Body of pancreas (tissue), 4 donors: ENCODE results near the gene NCLN. TPM values are rescaled to one million over a fixed set of nuclear protein-coding genes. Genes with fewer than 3 reads are reported as not detected.
"Not testable (repeated sequence)": the region's sequence is repeated elsewhere in the genome, so short reads cannot be mapped to it uniquely, and the experiment has no call there.

Source experiments
- ATAC-seq: fragments of 150-250 bp; one replicate; pipeline ENCODE4 v1.9.1; 2016
- DNase-seq, 4 donors: peaks; one replicate each; pipeline ENCODE4 v3.0.0-alpha.2; 2019
- H3K27ac ChIP-seq, 4 donors: fragments of 200-600 bp; sonication (generic); 1 replicate in 3 of 4; 2 replicates in 1 of 4; pipeline versions ENCODE4 v1.5.1 to v1.6.1; 2016 to 2019; ENCODE audit warnings: mild to moderate bottlenecking in 1 of 4, mixed read lengths in 1 of 4, moderate library complexity in 1 of 4
- H3K27me3 ChIP-seq, 2 donors: fragments of 200-600 bp; sonication (generic); one replicate each; pipeline ENCODE4 v1.6.0; 2016; ENCODE audit warnings: mild to moderate bottlenecking in 1 of 2
- H3K36me3 ChIP-seq, 2 donors: fragments of 200-600 bp; sonication (generic); replicated peaks in 1 of 2; 2 replicates each; pipeline ENCODE4 v1.5.1; 2016; ENCODE audit warnings: low read depth in 2 of 2; ENCODE audit not compliant: insufficient read depth in 1 of 2
- H3K4me1 ChIP-seq: fragments of 200-600 bp; sonication (generic); one replicate; pipeline ENCODE4 v1.6.0; 2016
- H3K4me3 ChIP-seq, 2 donors: fragments of 200-600 bp; sonication (generic); 1 replicate in 1 of 2; 2 replicates in 1 of 2; pipeline ENCODE4 v1.5.1; 2016 to 2019
- H3K9me3 ChIP-seq, 3 donors: fragments of 200-600 bp; sonication (generic); 1 replicate in 2 of 3; 2 replicates in 1 of 3; pipeline ENCODE4 v1.5.1; 2016
- CTCF ChIP-seq, 7 experiments: fragments of 450-650 bp in 4 of 7; fragments of 200-600 bp in 3 of 7; sonication (generic) in 3 of 7; IDR thresholded peaks; one replicate each; pipeline ENCODE4 v1.5.1; 2016 to 2019; ENCODE audit warnings: antibody characterized with exemption in 7 of 7
- POLR2A ChIP-seq, 3 donors: fragments of 450-650 bp; IDR thresholded peaks; one replicate each; pipeline ENCODE4 v1.6.1; 2016; ENCODE audit warnings: antibody characterized with exemption in 3 of 3, mild to moderate bottlenecking in 2 of 3
- WGBS, 2 donors: methylation state at CpG; one replicate each; pipeline ENCODE4 v1.1.5; 2017; 5-methylcytosine and 5-hydroxymethylcytosine counted together
- intact Hi-C: fragments of 100-400 bp; cut with DNase I; formaldehyde crosslinking; loops from one replicate; pipeline ENCODE4 v1.15.1; 2023
- total RNA-seq, 2 donors: library from RNA; depleted of rRNA; stranded (reverse); fragments of >200 nt; gene quantifications; one replicate each; pipeline ENCODE4 v1.1.0, GENCODE V29; 2016

NCLN gene
- total RNA-seq, 2 donors from 2014 or later, result 30.6 to 56.0 TPM

DNA sequence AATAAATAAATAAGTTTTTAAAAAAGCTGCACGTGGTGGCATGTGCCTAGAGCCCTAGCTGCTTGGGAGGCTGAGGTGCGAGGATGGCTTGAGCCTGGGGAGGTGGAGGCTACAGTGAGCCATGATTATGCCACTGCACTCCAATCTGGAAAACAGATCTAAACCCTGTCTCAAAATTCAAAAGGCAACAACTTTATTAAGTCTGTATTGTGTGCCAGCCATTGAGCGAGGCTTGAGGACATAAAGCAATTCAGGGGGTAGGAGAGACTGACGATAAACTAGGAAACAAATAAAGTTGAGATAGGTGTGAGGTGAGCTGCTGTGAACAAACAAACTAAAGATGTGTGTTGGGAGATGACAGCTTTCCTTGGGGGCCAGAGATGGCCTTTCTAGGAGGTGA lies 47.4 kb downstream of the NCLN start:
- Histone ChIP-seq H3K9me3 (no peaks in the 10 kb centered on the region), H3K4me1 (no peaks in the 10 kb centered on the region), H3K4me3 (no peak overlapping the region), H3K27ac (no peak overlapping the region), H3K36me3 (no peaks in the 10 kb centered on the region), H3K27me3 (no peaks in the 10 kb centered on the region)
- TF ChIP-seq POLR2A (IDR thresholded peaks at IDR 0.05) (no peak), CTCF (IDR thresholded peaks at IDR 0.05) (no peak)
- ATAC-seq (no peak), DNase-seq (no peak)
- intact Hi-C loops, result no loop called here
- WGBS, 2 donors, result 66 to 68% methylated on average over 4 of the region's 4 CpGs

- 64 to 71% methylated on average over 3 to 4 of the region's 4 CpGs for WGBS, 2 donors
- ATAC-seq (no peak), DNase-seq (no peak)
- intact Hi-C loops, result no loop called here
- H3K9me3 ChIP-seq, result no peaks in the 10 kb centered on the region
- H3K4me3 ChIP-seq, result no peak overlapping the region
- TF ChIP-seq CTCF (IDR thresholded peaks at IDR 0.05) (no peak), POLR2A (IDR thresholded peaks at IDR 0.05) (no peak)
- no peak overlapping the region for H3K27ac ChIP-seq
- no peaks in the 10 kb centered on the region for H3K4me1 ChIP-seq
- H3K27me3 ChIP-seq, result no peaks in the 10 kb centered on the region
- no peaks in the 10 kb centered on the region for H3K36me3 ChIP-seq
These were observed 48.1 kb downstream of the NCLN start for GRCh38 chr19:3233831-3234230.

DNA sequence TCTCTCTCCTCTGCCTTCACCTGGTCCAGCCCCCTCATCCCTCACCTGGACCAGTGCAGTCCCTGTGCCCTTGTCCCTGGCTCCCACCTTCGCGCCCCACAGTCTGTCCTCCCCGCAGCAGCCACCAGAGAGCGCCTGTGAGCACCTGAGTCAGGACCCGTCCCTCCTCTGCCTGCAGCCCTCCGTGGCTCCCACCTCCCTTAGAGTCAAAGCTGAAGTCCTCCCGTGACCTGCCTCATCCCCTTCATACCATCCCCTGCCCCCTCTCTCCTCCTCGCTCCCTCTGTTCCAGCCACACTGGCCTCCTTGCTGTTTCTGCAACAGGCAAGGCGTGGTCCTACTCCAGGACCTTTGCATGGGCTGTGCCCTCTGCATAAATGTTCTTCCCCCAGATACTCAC lies 49.1 kb downstream of the NCLN start:
- TF ChIP-seq CTCF (IDR thresholded peaks at IDR 0.05), result no peak
- TF ChIP-seq POLR2A (IDR thresholded peaks at IDR 0.05), result no peak
- H3K9me3 ChIP-seq, result no peaks in the 10 kb centered on the region

GRCh38 chr19:3235604-3236003 lies 49.9 kb downstream of the NCLN start:
- H3K27ac ChIP-seq, H3K9me3 ChIP-seq, intact Hi-C loops, H3K4me1 ChIP-seq, H3K4me3 ChIP-seq, H3K36me3 ChIP-seq, DNase-seq, ATAC-seq, H3K27me3 ChIP-seq: not testable (repeated sequence)
- whole genome bisulfite sequencing, 2 donors, result 51% methylated on average over 2 of the region's 2 CpGs

More for the DNA sequence above, 49.1 kb downstream of the NCLN start:
- no peak overlapping the region for H3K4me3 ChIP-seq
- no peaks in the 10 kb centered on the region for H3K27me3 ChIP-seq
- H3K27ac ChIP-seq, result no peak overlapping the region
- DNase-seq (no peak), ATAC-seq (no peak)
- 50 to 54% methylated on average over 9 of the region's 9 CpGs for WGBS, 2 donors
- no peaks in the 10 kb centered on the region for H3K36me3 ChIP-seq
- intact Hi-C loops, result no loop called here
- no peaks in the 10 kb centered on the region for H3K4me1 ChIP-seq

GRCh38 chr19:3236272-3236671 lies 50.5 kb downstream of the NCLN start:
- 53 to 70% methylated on average over 4 of the region's 4 CpGs for WGBS, 2 donors
- Histone ChIP-seq H3K4me1 (no peaks in the 10 kb centered on the region), H3K36me3 (no peaks in the 10 kb centered on the region), H3K9me3 (no peaks in the 10 kb centered on the region), H3K27ac (no peak overlapping the region), H3K27me3 (no peaks in the 10 kb centered on the region), H3K4me3 (no peak overlapping the region)
- intact Hi-C loops, result no loop called here
- ATAC-seq, result no peak
- TF ChIP-seq POLR2A (IDR thresholded peaks at IDR 0.05) (no peak), CTCF (IDR thresholded peaks at IDR 0.05) (no peak)
- no peak for DNase-seq
